Endothelial cell of umbilical vein (primary cell): ENCODE results near the gene ARL2BP. TPM values are rescaled to one million over a fixed set of nuclear protein-coding genes. Genes with fewer than 3 reads are reported as not detected.

Experiments
- BruUV-seq: library from RNA; stranded (reverse); fragments of 400-500 nt; replicated peaks from 2 replicates; lab custom pipeline; 2021; lab: Mats Ljungman, UMichigan
- CTCF ChIA-PET: fragments of 300-600, 350-600 bp; sonication (Branson Sonifier 250); formaldehyde crosslinking; loops from one replicate; lab custom pipeline; 2021; ENCODE audit warnings: antibody characterized with exemption, inconsistent platforms; lab: Charles Lee
- POLR2A ChIA-PET: fragments of 300-600, 350-600 bp; sonication (Branson Sonifier 250); formaldehyde crosslinking; loops from one replicate; lab custom pipeline; 2021; ENCODE audit warnings: antibody characterized with exemption, inconsistent platforms; lab: Charles Lee
- DNase-seq: peaks from one replicate; pipeline ENCODE4 v3.0.0-alpha.2; 2011; ENCODE audit warnings: low read depth, low spot score
- FAIRE-seq: peaks from 2 replicates; lab custom pipeline; 2011; peaks lifted over from hg19 to GRCh38; lab: Jason Lieb, UNC
- H2AFZ ChIP-seq: 2 replicates; pipeline ENCODE4 v1.6.0; 2012; ENCODE audit warnings: low read depth, low read length, control low read depth, inconsistent platforms
- H3K27ac ChIP-seq: 2 replicates; pipeline ENCODE4 v1.5.1; 2011; ENCODE audit warnings: low read depth, mild to moderate bottlenecking, control low read depth, low read length, moderate library complexity; ENCODE audit not compliant: insufficient read depth
- H3K27me3 ChIP-seq, 2 experiments: 2 replicates each; pipeline versions ENCODE4 v1.6.0 to v1.6.1; 2011; ENCODE audit warnings: low read length in 2 of 2, mixed read lengths in 1 of 2; ENCODE audit not compliant: control insufficient read depth in 2 of 2, insufficient read depth in 2 of 2
- H3K36me3 ChIP-seq, 2 experiments: 2 replicates in 1 of 2; 3 replicates in 1 of 2; pipeline ENCODE4 v1.5.1; 2011; ENCODE audit warnings: low read length in 2 of 2, mild to moderate bottlenecking in 1 of 2, moderate library complexity in 1 of 2; ENCODE audit not compliant: control insufficient read depth in 2 of 2, insufficient read depth in 2 of 2; ENCODE audit errors: extremely low read depth in 1 of 2
- H3K4me1 ChIP-seq: 3 replicates; pipeline ENCODE4 v1.5.1; 2011; ENCODE audit warnings: mild to moderate bottlenecking, low read length; ENCODE audit not compliant: control insufficient read depth, insufficient read depth; ENCODE audit errors: extremely low read depth
- H3K4me2 ChIP-seq: 2 replicates; pipeline ENCODE4 v1.6.1; 2011; ENCODE audit warnings: low read length, control low read depth, mixed read lengths; ENCODE audit not compliant: insufficient read depth
- H3K4me3 ChIP-seq, 3 experiments: fragments of 200-600 bp in 1 of 3; sonication (generic), shearing (Covaris generic) in 1 of 3; replicated peaks in 1 of 3; 2 replicates each; pipeline ENCODE4 v1.5.1; 2011 to 2016; ENCODE audit warnings: control low read depth in 3 of 3, low read length in 3 of 3, mild to moderate bottlenecking in 2 of 3, inconsistent platforms in 1 of 3, low read depth in 1 of 3, moderate library complexity in 1 of 3; ENCODE audit not compliant: insufficient read depth in 1 of 3
- H3K79me2 ChIP-seq: 2 replicates; pipeline ENCODE4 v1.6.0; 2012; ENCODE audit warnings: low read length, inconsistent platforms; ENCODE audit not compliant: control insufficient read depth, insufficient read depth
- H3K9ac ChIP-seq: replicated peaks from 2 replicates; pipeline ENCODE3; 2011; ENCODE audit warnings: low read length, control low read depth; ENCODE audit not compliant: insufficient read depth; ENCODE audit errors: extremely low read depth
- H3K9me1 ChIP-seq: replicated peaks from 3 replicates; pipeline ENCODE4 v1.6.0; 2011; ENCODE audit warnings: mild to moderate bottlenecking, low read length; ENCODE audit not compliant: control insufficient read depth, insufficient read depth; ENCODE audit errors: extremely low read depth
- H3K9me3 ChIP-seq: replicated peaks from 2 replicates; pipeline ENCODE4 v1.5.1; 2012; ENCODE audit warnings: low read length, inconsistent platforms; ENCODE audit not compliant: control insufficient read depth, insufficient read depth
- H4K20me1 ChIP-seq: replicated peaks from 2 replicates; pipeline ENCODE3; 2011; ENCODE audit warnings: mild to moderate bottlenecking, low read length; ENCODE audit not compliant: control insufficient read depth, insufficient read depth; ENCODE audit errors: extremely low read depth
- EZH2 ChIP-seq: IDR thresholded peaks from 2 replicates; pipeline ENCODE4 v1.6.1; 2012; ENCODE audit warnings: borderline replicate concordance, low read depth, mild to moderate bottlenecking, moderate library complexity, low read length, inconsistent platforms; ENCODE audit not compliant: severe bottlenecking
- FOS ChIP-seq: IDR thresholded peaks from 2 replicates; pipeline ENCODE4 v1.6.1; 2011; ENCODE audit warnings: mild to moderate bottlenecking, low read length, moderate library complexity, borderline replicate concordance; ENCODE audit not compliant: insufficient read depth
- JUN ChIP-seq: IDR thresholded peaks from 2 replicates; pipeline ENCODE4 v1.6.1; 2011; ENCODE audit warnings: borderline replicate concordance, low read depth; ENCODE audit not compliant: insufficient read length, insufficient read depth
- MAX ChIP-seq: IDR thresholded peaks from 2 replicates; pipeline ENCODE4 v1.6.1; 2011; ENCODE audit not compliant: insufficient read depth, insufficient read length
- POLR2A ChIP-seq: IDR thresholded peaks from 2 replicates; pipeline ENCODE4 v1.6.1; 2012; ENCODE audit warnings: low read depth, mild to moderate bottlenecking, control low read depth, low read length
- POLR2AphosphoS5 ChIP-seq: IDR thresholded peaks from 2 replicates; pipeline ENCODE4 v1.6.1; 2012; ENCODE audit warnings: low read depth, mild to moderate bottlenecking, control low read depth, low read length, moderate library complexity; ENCODE audit not compliant: insufficient read depth
- dilution Hi-C: fragments of 300-500 bp; cut with MboI; formaldehyde crosslinking; loops from one replicate; pipeline ENCODE4 v1.15.0; 2019; ENCODE audit warnings: low sequenced_read_pairs; ENCODE audit not compliant: extremely low pct_ligation_motif_present
- intact Hi-C: fragments of 100-400 bp; cut with micrococcal nuclease; formaldehyde crosslinking; loops from one replicate; pipeline ENCODE4 v1.10.0; 2022
- polyA plus RNA-seq, 4 experiments: library from polyadenylated mRNA; depleted of rRNA in 3 of 4; stranded (reverse) in 3 of 4; unstranded in 1 of 4; fragments of >200 nt; gene quantifications; 2 replicates each; pipeline versions ENCODE4 v1.2.1 to v1.2.3, GENCODE V29; 2011 to 2012; ENCODE audit warnings: missing spikeins in 1 of 4
- total RNA-seq: library from RNA; stranded (reverse); gene quantifications from 2 replicates; pipeline ENCODE4 v1.2.3, GENCODE V29; 2021
- TF ChIP-seq, protein P1 (sequence below), 2 donors: IDR thresholded peaks; 1 replicate in 1 of 2; 2 replicates in 1 of 2; pipeline ENCODE4 v1.5.1; 2011; ENCODE audit warnings: low read length in 2 of 2, mild to moderate bottlenecking in 2 of 2, moderate library complexity in 2 of 2, control low read depth in 1 of 2, inconsistent platforms in 1 of 2, low read depth in 1 of 2; ENCODE audit not compliant: insufficient read depth in 1 of 2; ENCODE audit errors: extremely low read depth in 1 of 2

ARL2BP gene
- total and polyA plus RNA-seq, 2 donors (not counting 3 experiments of a cell fraction or from before 2014, with no cell fraction given), result 80.4 to 111 TPM

DNA sequence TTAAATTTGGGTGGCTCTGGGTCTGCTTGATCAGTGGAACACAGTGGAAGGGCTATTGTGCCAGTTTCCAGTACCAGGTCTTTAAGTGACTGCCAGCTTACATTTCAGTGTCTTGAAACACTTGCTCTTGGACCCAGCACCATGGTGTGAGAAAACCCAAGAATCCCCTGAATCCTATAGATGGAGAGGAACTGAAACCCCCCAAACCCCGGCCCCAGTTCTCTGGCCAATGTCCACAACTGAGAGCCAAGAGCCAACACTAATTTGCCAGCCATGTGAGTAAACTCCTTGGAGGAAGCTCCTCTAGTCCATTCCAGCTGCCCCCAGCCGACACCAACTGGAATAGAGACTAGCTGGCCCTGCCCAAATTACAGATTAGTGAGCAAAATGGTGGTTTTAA is 2.4 kb upstream of the ARL2BP start:
- no peaks in the 10 kb centered on the region for H3K27me3 ChIP-seq
- H3K4me3 ChIP-seq, result no peak overlapping the region
- no peaks in the 10 kb centered on the region for H3K9me3 ChIP-seq
- FAIRE-seq, result no peak
- no peak overlapping the region for H2AFZ ChIP-seq
- peaks cover 10% of the 10 kb centered on the region for H3K79me2 ChIP-seq
- no peak for DNase-seq
- no peak overlapping the region for H3K9ac ChIP-seq
- TF ChIP-seq JUN (no peak), EZH2 (no peak), FOS (no peak), POLR2A (no peak), POLR2AphosphoS5 (no peak), MAX (no peak)
- TF ChIP-seq, protein P1, sequence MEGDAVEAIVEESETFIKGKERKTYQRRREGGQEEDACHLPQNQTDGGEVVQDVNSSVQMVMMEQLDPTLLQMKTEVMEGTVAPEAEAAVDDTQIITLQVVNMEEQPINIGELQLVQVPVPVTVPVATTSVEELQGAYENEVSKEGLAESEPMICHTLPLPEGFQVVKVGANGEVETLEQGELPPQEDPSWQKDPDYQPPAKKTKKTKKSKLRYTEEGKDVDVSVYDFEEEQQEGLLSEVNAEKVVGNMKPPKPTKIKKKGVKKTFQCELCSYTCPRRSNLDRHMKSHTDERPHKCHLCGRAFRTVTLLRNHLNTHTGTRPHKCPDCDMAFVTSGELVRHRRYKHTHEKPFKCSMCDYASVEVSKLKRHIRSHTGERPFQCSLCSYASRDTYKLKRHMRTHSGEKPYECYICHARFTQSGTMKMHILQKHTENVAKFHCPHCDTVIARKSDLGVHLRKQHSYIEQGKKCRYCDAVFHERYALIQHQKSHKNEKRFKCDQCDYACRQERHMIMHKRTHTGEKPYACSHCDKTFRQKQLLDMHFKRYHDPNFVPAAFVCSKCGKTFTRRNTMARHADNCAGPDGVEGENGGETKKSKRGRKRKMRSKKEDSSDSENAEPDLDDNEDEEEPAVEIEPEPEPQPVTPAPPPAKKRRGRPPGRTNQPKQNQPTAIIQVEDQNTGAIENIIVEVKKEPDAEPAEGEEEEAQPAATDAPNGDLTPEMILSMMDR (IDR thresholded peaks at IDR 0.05; ENCODE audit: extremely low read depth in 1 of 2, insufficient read depth in 1 of 2, low read depth in 1 of 2, low read length in 2 of 2), result no peak
- BruUV-seq, result no TSS peak
- ChIA-PET CTCF (no interaction called here), POLR2A (no interaction called here)
- dilution Hi-C loops, result no loop called here
- intact Hi-C loops, result no loop called here
- no peaks in the 10 kb centered on the region for H3K9me1 ChIP-seq
- no peaks in the 10 kb centered on the region for H4K20me1 ChIP-seq
- H3K4me1 ChIP-seq, result peaks cover 11% of the 10 kb centered on the region
- H3K36me3 ChIP-seq, result peaks cover 0 to 14% of the 10 kb centered on the region in 2 experiments
- H3K27ac ChIP-seq, result no peak overlapping the region
- no peak overlapping the region for H3K4me2 ChIP-seq
